ENCODE measurements around the gene NUBPL. TPM values are rescaled to one million over a fixed set of nuclear protein-coding genes. Genes with fewer than 3 reads are reported as not detected.

The NUBPL gene
- polyA plus RNA-seq, 1 of the 3 experiments (the other 2 are of a cell fraction): 4.0 TPM

DNA sequence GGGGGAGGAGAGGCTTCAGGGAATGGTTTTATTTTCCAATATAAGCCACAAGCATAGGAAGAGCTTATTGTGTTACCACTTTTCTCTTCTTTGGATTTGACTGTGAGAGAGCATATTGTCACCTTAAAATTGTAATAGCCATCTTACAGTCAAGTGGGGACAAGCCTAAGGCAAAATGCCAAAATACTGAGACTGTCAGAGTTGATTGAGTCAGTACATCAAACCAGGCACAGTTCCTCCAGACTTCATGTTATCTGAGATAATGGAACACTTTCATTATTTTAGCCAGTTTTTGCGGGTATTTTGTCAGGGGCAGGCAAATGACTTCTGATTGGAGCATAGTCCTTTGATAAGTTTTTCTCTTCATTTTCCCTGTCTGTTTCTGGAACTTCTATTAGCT, 19.5 kb upstream of the NUBPL start:
- no peaks in the 10 kb centered on the region for H3K4me1 ChIP-seq (ENCODE audit: control insufficient read depth in 1 of 2, insufficient read depth in 2 of 2, low read depth in 1 of 2, low read length in 1 of 2)
- H3K27ac ChIP-seq (ENCODE audit: low read depth in 2 of 2, low read length in 1 of 2): no peak overlapping the region
- no peaks in the 10 kb centered on the region for H3K9me2 ChIP-seq
- no peaks in the 10 kb centered on the region for H4K20me1 ChIP-seq (ENCODE audit: insufficient read depth)
- WGBS (ENCODE audit: low lambda C conversion rate): 83% methylated on average over 1 of the region's 1 CpG
- H3K79me2 ChIP-seq (ENCODE audit: insufficient read depth): no peaks in the 10 kb centered on the region
- no peaks in the 10 kb centered on the region for H3F3A ChIP-seq (replicated peaks; ENCODE audit: insufficient read depth)
- no peaks in the 10 kb centered on the region for H3K9me3 ChIP-seq
- H3K4me2 ChIP-seq: no peak overlapping the region
- POLR2A ChIA-PET: no interaction called here
- no peak for DNase-seq
- H3K27me3 ChIP-seq (ENCODE audit: insufficient read depth): no peaks in the 10 kb centered on the region
- TF ChIP-seq FOSL2 (IDR thresholded peaks at IDR 0.05; ENCODE audit: borderline replicate concordance, low read depth): no peak
- no peak for TF ChIP-seq FOXJ3 (CRISPR knock-in tag; IDR thresholded peaks at IDR 0.05)
- TF ChIP-seq EP300 (IDR thresholded peaks at IDR 0.05; ENCODE audit: borderline replicate concordance in 1 of 2, low read depth in 1 of 2, low read length in 1 of 2): no peak
- TF ChIP-seq, protein P1, sequence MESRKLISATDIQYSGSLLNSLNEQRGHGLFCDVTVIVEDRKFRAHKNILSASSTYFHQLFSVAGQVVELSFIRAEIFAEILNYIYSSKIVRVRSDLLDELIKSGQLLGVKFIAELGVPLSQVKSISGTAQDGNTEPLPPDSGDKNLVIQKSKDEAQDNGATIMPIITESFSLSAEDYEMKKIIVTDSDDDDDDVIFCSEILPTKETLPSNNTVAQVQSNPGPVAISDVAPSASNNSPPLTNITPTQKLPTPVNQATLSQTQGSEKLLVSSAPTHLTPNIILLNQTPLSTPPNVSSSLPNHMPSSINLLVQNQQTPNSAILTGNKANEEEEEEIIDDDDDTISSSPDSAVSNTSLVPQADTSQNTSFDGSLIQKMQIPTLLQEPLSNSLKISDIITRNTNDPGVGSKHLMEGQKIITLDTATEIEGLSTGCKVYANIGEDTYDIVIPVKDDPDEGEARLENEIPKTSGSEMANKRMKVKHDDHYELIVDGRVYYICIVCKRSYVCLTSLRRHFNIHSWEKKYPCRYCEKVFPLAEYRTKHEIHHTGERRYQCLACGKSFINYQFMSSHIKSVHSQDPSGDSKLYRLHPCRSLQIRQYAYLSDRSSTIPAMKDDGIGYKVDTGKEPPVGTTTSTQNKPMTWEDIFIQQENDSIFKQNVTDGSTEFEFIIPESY (IDR thresholded peaks at IDR 0.05; ENCODE audit: borderline replicate concordance, low read depth): no peak
- no peak for TF ChIP-seq YY1 (IDR thresholded peaks at IDR 0.05; ENCODE audit: low read depth)
- no peak for TF ChIP-seq CHD2 (IDR thresholded peaks at IDR 0.05; ENCODE audit: low read length, partially characterized antibody)
- TF ChIP-seq TCF12 (IDR thresholded peaks at IDR 0.05): no peak
- no peak for TF ChIP-seq SMC3 (IDR thresholded peaks at IDR 0.05; ENCODE audit: low read depth, low read length)
- TF ChIP-seq GATA2 (CRISPR knock-in tag; IDR thresholded peaks at IDR 0.05): no peak
- no peak for TF ChIP-seq RFX5 (IDR thresholded peaks at IDR 0.05; ENCODE audit: low read length)
- TF ChIP-seq, protein P2, sequence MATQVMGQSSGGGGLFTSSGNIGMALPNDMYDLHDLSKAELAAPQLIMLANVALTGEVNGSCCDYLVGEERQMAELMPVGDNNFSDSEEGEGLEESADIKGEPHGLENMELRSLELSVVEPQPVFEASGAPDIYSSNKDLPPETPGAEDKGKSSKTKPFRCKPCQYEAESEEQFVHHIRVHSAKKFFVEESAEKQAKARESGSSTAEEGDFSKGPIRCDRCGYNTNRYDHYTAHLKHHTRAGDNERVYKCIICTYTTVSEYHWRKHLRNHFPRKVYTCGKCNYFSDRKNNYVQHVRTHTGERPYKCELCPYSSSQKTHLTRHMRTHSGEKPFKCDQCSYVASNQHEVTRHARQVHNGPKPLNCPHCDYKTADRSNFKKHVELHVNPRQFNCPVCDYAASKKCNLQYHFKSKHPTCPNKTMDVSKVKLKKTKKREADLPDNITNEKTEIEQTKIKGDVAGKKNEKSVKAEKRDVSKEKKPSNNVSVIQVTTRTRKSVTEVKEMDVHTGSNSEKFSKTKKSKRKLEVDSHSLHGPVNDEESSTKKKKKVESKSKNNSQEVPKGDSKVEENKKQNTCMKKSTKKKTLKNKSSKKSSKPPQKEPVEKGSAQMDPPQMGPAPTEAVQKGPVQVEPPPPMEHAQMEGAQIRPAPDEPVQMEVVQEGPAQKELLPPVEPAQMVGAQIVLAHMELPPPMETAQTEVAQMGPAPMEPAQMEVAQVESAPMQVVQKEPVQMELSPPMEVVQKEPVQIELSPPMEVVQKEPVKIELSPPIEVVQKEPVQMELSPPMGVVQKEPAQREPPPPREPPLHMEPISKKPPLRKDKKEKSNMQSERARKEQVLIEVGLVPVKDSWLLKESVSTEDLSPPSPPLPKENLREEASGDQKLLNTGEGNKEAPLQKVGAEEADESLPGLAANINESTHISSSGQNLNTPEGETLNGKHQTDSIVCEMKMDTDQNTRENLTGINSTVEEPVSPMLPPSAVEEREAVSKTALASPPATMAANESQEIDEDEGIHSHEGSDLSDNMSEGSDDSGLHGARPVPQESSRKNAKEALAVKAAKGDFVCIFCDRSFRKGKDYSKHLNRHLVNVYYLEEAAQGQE (IDR thresholded peaks at IDR 0.05; ENCODE audit: low read depth, low read length): no peak
- TF ChIP-seq TEAD4 (IDR thresholded peaks at IDR 0.05; ENCODE audit: borderline replicate concordance, insufficient read depth): no peak
- TF ChIP-seq RCOR1 (IDR thresholded peaks at IDR 0.05; ENCODE audit: low read length): no peak
- TF ChIP-seq USF2 (IDR thresholded peaks at IDR 0.05; ENCODE audit: borderline replicate concordance, low read depth, low read length): no peak
- TF ChIP-seq RAD21 (IDR thresholded peaks at IDR 0.05; ENCODE audit: low read length): no peak
- CTCF ChIA-PET: no interaction called here
- no peaks in the 10 kb centered on the region for H3K36me3 ChIP-seq (replicated peaks in 1 of 2; ENCODE audit: control insufficient read depth in 1 of 2, insufficient read depth in 2 of 2, low read length in 1 of 2)
- H3K4me3 ChIP-seq (ENCODE audit: low read depth in 2 of 2, low read length in 1 of 2): no peak overlapping the region
- H2AFZ ChIP-seq (ENCODE audit: low read depth): no peak overlapping the region
- no peak overlapping the region for H3K9ac ChIP-seq
